ENCODE results near the gene PIP5K1C. TPM values are rescaled to one million over a fixed set of nuclear protein-coding genes. Genes with fewer than 3 reads are reported as not detected.

PIP5K1C gene
- total RNA-seq, 6 experiments from 2014 or later = 73.8 to 95.6 (median 78.7) TPM

GRCh38 chr19:3673506-3674439, 26.5 kb downstream of the PIP5K1C start:
- no peaks in the 10 kb centered on the region for H3K9me3 Mint-ChIP-seq
- H3K4me3 Mint-ChIP-seq = no peak overlapping the region
- peaks cover 4% of the 10 kb centered on the region; the same call in 1 of the 2 replicates for H3K27me3 Mint-ChIP-seq (ENCODE audit: insufficient read depth)
- DNase-seq = no peak
- H3K36me3 Mint-ChIP-seq (ENCODE audit: low read depth) = peaks cover 6% of the 10 kb centered on the region; the same call in 1 of the 2 replicates
- H3K4me1 Mint-ChIP-seq (ENCODE audit: low read depth) = peaks cover 36% of the 10 kb centered on the region
- no peak for TF ChIP-seq CTCF (IDR thresholded peaks at IDR 0.05)
- no peak overlapping the region for H3K27ac Mint-ChIP-seq

- Mint-ChIP-seq H3K36me3 (ENCODE audit: low read depth) (peaks cover 6% of the 10 kb centered on the region; the same call in 1 of the 2 replicates), H3K27ac (no peak overlapping the region)
- no peak for TF ChIP-seq CTCF (IDR thresholded peaks at IDR 0.05)
These were observed 27.3 kb downstream of the PIP5K1C start for GRCh38 chr19:3672993-3673392.

GRCh38 chr19:3672575-3672948, 27.7 kb downstream of the PIP5K1C start:
- no peak for DNase-seq
- Mint-ChIP-seq H3K27me3 (ENCODE audit: insufficient read depth) (peaks cover 6% of the 10 kb centered on the region), H3K4me3 (no peak overlapping the region), H3K36me3 (ENCODE audit: low read depth) (peaks cover 6% of the 10 kb centered on the region; the same call in 1 of the 2 replicates), H3K27ac (peak overlapping the region; percentile 98), H3K9me3 (no peaks in the 10 kb centered on the region), H3K4me1 (ENCODE audit: low read depth) (peaks cover 44% of the 10 kb centered on the region)
- TF ChIP-seq CTCF (IDR thresholded peaks at IDR 0.05) = no peak

More at GRCh38 chr19:3672993-3673392, 27.3 kb downstream of the PIP5K1C start:
- Mint-ChIP-seq H3K4me1 (ENCODE audit: low read depth) (peaks cover 44% of the 10 kb centered on the region), H3K4me3 (no peak overlapping the region), H3K9me3 (no peaks in the 10 kb centered on the region), H3K27me3 (ENCODE audit: insufficient read depth) (peaks cover 6% of the 10 kb centered on the region)
- DNase-seq = no peak

- DNase-seq = peak; percentile 54
These were observed 28.3 kb downstream of the PIP5K1C start for GRCh38 chr19:3671680-3672574.

More at GRCh38 chr19:3671680-3672574, 28.3 kb downstream of the PIP5K1C start:
- peaks cover 6% of the 10 kb centered on the region; the same call in 1 of the 2 replicates for H3K36me3 Mint-ChIP-seq (ENCODE audit: low read depth)
- H3K27me3 Mint-ChIP-seq (ENCODE audit: insufficient read depth) = peaks cover 6% of the 10 kb centered on the region
- no peaks in the 10 kb centered on the region for H3K9me3 Mint-ChIP-seq
- H3K4me1 Mint-ChIP-seq (ENCODE audit: low read depth) = peaks cover 44% of the 10 kb centered on the region
- H3K4me3 Mint-ChIP-seq = peak overlapping the region; percentile 81; the same call in 1 of the 2 replicates
- peak; percentile 58 for TF ChIP-seq CTCF (IDR thresholded peaks at IDR 0.05)
- peak overlapping the region; percentile 98 for H3K27ac Mint-ChIP-seq
